WTC11 (cell line): ENCODE data around the gene CLK2.
"Not testable (repeated sequence)": the region's sequence is repeated elsewhere in the genome, so short reads cannot be mapped to it uniquely, and the experiment has no call there.

ENCODE experiments used
- CREB1 ChIP-seq: sonication (generic); formaldehyde crosslinking; IDR thresholded peaks from 2 replicates; pipeline ENCODE4 v1.8.0; 2023; ENCODE audit warnings: mild to moderate bottlenecking, missing genetic modification reagents
- CTCF ChIP-seq: fragments of 200-600 bp; IDR thresholded peaks from 2 replicates; pipeline ENCODE4 v1.8.0; 2022; ENCODE audit warnings: antibody characterized with exemption
- ZBTB21 ChIP-seq: sonication (generic); formaldehyde crosslinking; IDR thresholded peaks from 2 replicates; pipeline ENCODE4 v1.8.1; 2023; ENCODE audit warnings: mild to moderate bottlenecking, missing genetic modification reagents, borderline replicate concordance
- ZNF512 ChIP-seq: sonication (generic); formaldehyde crosslinking; IDR thresholded peaks from 2 replicates; pipeline ENCODE4 v1.8.1; 2022; ENCODE audit warnings: missing genetic modification reagents, borderline replicate concordance

GRCh38 chr1:155231302-155231701 is 42.0 kb downstream of the CLK2 start:
- TF ChIP-seq CREB1; CTCF; ZNF512 (CRISPR knock-in tag); ZBTB21 (CRISPR knock-in tag): not testable (repeated sequence)
